ENCODE measurements around the gene OR4D9. TPM values are rescaled to one million over a fixed set of nuclear protein-coding genes. Genes with fewer than 3 reads are reported as not detected.
A peak's percentile ranks its signal among the peaks of the same experiment; 100 is the strongest.

The OR4D9 gene
- total and polyA plus RNA-seq, 11 donors: not detected

DNA sequence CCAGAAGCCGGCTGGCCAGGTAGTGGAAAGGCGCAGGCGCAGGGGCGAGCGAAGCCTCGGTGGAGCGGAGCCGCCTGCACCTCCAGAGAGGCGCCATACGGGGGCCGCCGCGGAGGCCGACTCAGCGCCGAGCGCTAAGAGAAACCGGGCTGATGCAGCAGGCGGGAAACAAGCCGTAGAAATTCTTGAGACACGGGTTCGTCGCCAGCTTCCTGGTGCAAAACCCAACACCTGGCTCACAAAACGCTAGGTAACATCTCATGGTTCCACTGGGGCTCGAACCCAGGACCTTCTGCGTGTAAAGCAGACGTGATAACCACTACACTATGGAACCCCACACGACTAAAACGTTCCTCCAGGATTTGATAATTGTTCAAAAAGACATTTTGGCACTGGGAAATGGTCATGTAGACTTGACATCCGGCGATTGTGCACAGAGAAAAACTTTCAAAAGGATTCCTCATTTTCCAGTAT is 39.1 kb downstream of the OR4D9 start:
- Histone ChIP-seq H3K27ac (peak overlapping the region; percentile 43 to 89 (median 80)), H3K27me3 (peaks cover 0 to 2% (median 0%) of the 10 kb centered on the region in 9 donors), H3K4me3 (peak overlapping the region; percentile 24 to 68 (median 56)), H3K36me3 (no peaks in the 10 kb centered on the region), H3K4me1 (peaks cover 0 to 44% (median 0%) of the 10 kb centered on the region in 12 donors), H3K9me3 (no peaks in the 10 kb centered on the region)
- DNase-seq (peak; percentile 62 to 83 (median 78)), ATAC-seq (peak; percentile 74 to 91 (median 86))
- intact Hi-C loops (cut with DNase I): loop anchor here in 5 of 10 donors (2.0 to 10.0 kb wide), 5 partner anchors 62 to 118 kb away; partner anchors contain the start of genes OSBP (in 3 of the 5) and PATL1 (in 2 of the 5)
- 0 to 2% (median 1%) methylated on average over 19 to 31 of the region's 31 CpGs for WGBS, 4 donors
- TF ChIP-seq POLR2A (IDR thresholded peaks at IDR 0.05) (no peak), CTCF (IDR thresholded peaks at IDR 0.05) (peak; percentile 19 to 62 (median 40))

- TF ChIP-seq CTCF (IDR thresholded peaks at IDR 0.05) (no peak), POLR2A (IDR thresholded peaks at IDR 0.05) (no peak)
- 1 to 2% (median 1%) methylated on average over 34 of the region's 34 CpGs for WGBS, 4 donors
- peak overlapping the region; percentile 24 to 68 (median 56) for H3K4me3 ChIP-seq
- ATAC-seq (peak; percentile 70 to 83 (median 76)), DNase-seq (peak; percentile 62 to 82 (median 75))
- H3K27ac ChIP-seq: peak overlapping the region; percentile 43 to 89 (median 80)
- H3K27me3 ChIP-seq: peaks cover 0 to 5% (median 0%) of the 10 kb centered on the region in 9 donors
- peaks cover 0 to 50% (median 2%) of the 10 kb centered on the region in 12 donors for H3K4me1 ChIP-seq
- intact Hi-C loops (cut with DNase I): loop anchor here in 6 of 10 donors (1.0 to 10.0 kb wide), 6 partner anchors 9 to 118 kb away; partner anchors contain the start of genes OSBP (in 3 of the 6) and PATL1 (in 2 of the 6)
- H3K9me3 ChIP-seq: no peaks in the 10 kb centered on the region
- H3K36me3 ChIP-seq: no peaks in the 10 kb centered on the region
Measured at GRCh38 chr11:59550842-59551658, 39.7 kb downstream of the OR4D9 start.

DNA sequence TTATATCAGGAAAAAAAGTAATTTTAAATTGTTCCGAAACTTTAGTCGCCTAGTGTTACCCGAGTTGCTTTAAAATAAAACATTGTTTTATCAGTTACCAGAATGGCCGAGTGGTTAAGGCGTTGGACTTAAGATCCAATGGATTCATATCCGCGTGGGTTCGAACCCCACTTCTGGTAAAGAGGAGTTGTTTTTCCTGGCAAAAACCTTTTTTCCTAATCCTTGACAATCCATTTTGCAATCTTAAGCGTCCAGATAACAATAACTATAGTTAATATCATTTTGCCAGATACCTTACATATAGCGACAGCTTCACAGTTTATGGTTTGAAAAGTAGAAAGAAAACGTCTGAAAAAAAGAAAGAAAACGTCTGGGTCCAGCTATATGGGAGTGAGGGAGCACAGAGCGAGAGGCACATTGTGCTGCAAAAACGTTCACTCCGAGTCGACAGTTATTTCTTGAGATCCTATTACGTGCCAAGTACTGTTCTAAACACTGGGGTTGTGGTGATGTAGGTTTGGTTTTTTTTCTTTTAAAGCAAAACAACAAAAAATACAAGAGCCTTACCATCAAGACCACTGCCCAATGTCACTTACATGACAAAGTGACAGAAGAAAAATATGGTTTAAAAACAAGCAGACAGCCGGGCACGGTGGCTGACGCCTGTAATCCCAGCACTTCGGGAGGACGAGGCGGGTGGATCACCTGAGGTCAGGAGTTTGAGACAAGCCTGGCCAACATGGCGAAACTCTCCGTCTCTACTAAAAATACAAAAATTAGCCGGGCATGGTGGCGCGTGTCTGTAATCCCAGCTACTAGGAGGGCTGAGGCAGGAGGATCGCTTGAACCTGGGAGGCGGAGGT is 40.6 kb downstream of the OR4D9 start:
- H3K4me3 ChIP-seq: peak overlapping the region; percentile 24 to 68 (median 56)
- peak in 2 of 4 donors; percentile 28 to 41 for ATAC-seq
- peaks cover 0 to 5% (median 0%) of the 10 kb centered on the region in 9 donors for H3K27me3 ChIP-seq
- no peaks in the 10 kb centered on the region for H3K9me3 ChIP-seq
- peak in 1 of 5 donors; percentile 22 for DNase-seq
- H3K4me1 ChIP-seq: peaks cover 0 to 56% (median 5%) of the 10 kb centered on the region in 12 donors
- intact Hi-C loops (cut with DNase I): loop anchor here in 6 of 10 donors (1.0 to 10.0 kb wide), 6 partner anchors 8 to 117 kb away; partner anchors contain the start of genes OSBP (in 3 of the 6) and PATL1 (in 2 of the 6)
- no peaks in the 10 kb centered on the region for H3K36me3 ChIP-seq
- peak overlapping the region in 10 of 12 donors; percentile 67 to 89 (median 80) for H3K27ac ChIP-seq
- WGBS, 4 donors: 23 to 29% (median 27%) methylated on average over 30 of the region's 30 CpGs
- no peak for TF ChIP-seq POLR2A (IDR thresholded peaks at IDR 0.05)
- no peak for TF ChIP-seq CTCF (IDR thresholded peaks at IDR 0.05)
